ENCODE measurements around the gene PNPT1. TPM values are rescaled to one million over a fixed set of nuclear protein-coding genes. Genes with fewer than 3 reads are reported as not detected.
"Not testable (repeated sequence)": the region's sequence is repeated elsewhere in the genome, so short reads cannot be mapped to it uniquely, and the experiment has no call there.

Gene PNPT1
- total and polyA plus RNA-seq, 10 of the 15 experiments (the other 5 are each of a cell fraction or from before 2014, with no cell fraction given) = 34.2 to 67.7 (median 43.3) TPM

GRCh38 chr2:55707751-55708150 is 14.1 kb upstream of the PNPT1 start:
- H3K79me2 ChIP-seq (ENCODE audit: control insufficient read depth, insufficient read depth, low read length) = no peaks in the 10 kb centered on the region
- CTCF ChIA-PET = no interaction called here
- TF ChIP-seq ZNF592 (IDR thresholded peaks at IDR 0.05) = no peak
- TF ChIP-seq RAD51 (IDR thresholded peaks at IDR 0.05) = no peak
- TF ChIP-seq NKRF (conservative IDR thresholded peaks at IDR 0.05) = no peak
- TF ChIP-seq FOXK2 (IDR thresholded peaks at IDR 0.05) = no peak

GRCh38 chr2:55706258-55706657 is 12.6 kb upstream of the PNPT1 start:
- H3K4me3 ChIP-seq; SMC1A ChIA-PET (ENCODE audit: uncharacterized antibody, unreplicated experiment); H3K4me2 ChIP-seq (ENCODE audit: control insufficient read depth, insufficient read depth); H3K9me3 ChIP-seq (replicated peaks; ENCODE audit: control insufficient read depth, insufficient read depth, low read length); H4K20me1 ChIP-seq (ENCODE audit: control insufficient read depth, insufficient read depth); FAIRE-seq; RAD21 ChIA-PET (ENCODE audit: unreplicated experiment); H3K79me2 ChIP-seq (ENCODE audit: control insufficient read depth, insufficient read depth, low read length); BruUV-seq (replicated peaks); H3K4me1 ChIP-seq (ENCODE audit: control insufficient read depth, insufficient read depth, low read length); DNase-seq (ENCODE audit: low read depth, low spot score); intact Hi-C loops (cut with micrococcal nuclease; ENCODE audit: unreplicated experiment); H2AFZ ChIP-seq (ENCODE audit: control insufficient read depth, low read depth, low read length); CTCF ChIA-PET; ATAC-seq; POLR2A ChIA-PET; H3K36me3 ChIP-seq (ENCODE audit: control insufficient read depth in 2 of 2, insufficient read depth in 2 of 2, low read length in 1 of 2); H3K9ac ChIP-seq (ENCODE audit: control insufficient read depth, insufficient read depth, low read length); H3K27ac ChIP-seq (ENCODE audit: control insufficient read depth, insufficient read depth); H3K27me3 ChIP-seq (replicated peaks in 1 of 2; ENCODE audit: control insufficient read depth in 2 of 2, insufficient read depth in 2 of 2, low read length in 1 of 2): not testable (repeated sequence)
- WGBS (ENCODE audit: insufficient coverage, insufficient replicate concordance, low lambda C conversion rate, missing lambda C conversion rate) = 10% methylated on average over 2 of the region's 4 CpGs
- in situ Hi-C loops (cut with MboI) = loop anchor here (25.0 kb wide), 1 partner anchor 1806 kb away; no protein-coding TSS in a partner anchor

More at GRCh38 chr2:55707751-55708150, 14.1 kb upstream of the PNPT1 start:
- Histone ChIP-seq H3K4me2 (ENCODE audit: control insufficient read depth, insufficient read depth) (no peak overlapping the region), H3K27ac (ENCODE audit: control insufficient read depth, insufficient read depth) (no peak overlapping the region), H3K4me3 (no peak overlapping the region), H3K9me3 (replicated peaks; ENCODE audit: control insufficient read depth, insufficient read depth, low read length) (no peaks in the 10 kb centered on the region), H4K20me1 (ENCODE audit: control insufficient read depth, insufficient read depth) (no peaks in the 10 kb centered on the region), H2AFZ (ENCODE audit: control insufficient read depth, low read depth, low read length) (no peak overlapping the region), H3K9ac (ENCODE audit: control insufficient read depth, insufficient read depth, low read length) (no peak overlapping the region), H3K4me1 (ENCODE audit: control insufficient read depth, insufficient read depth, low read length) (no peaks in the 10 kb centered on the region), H3K36me3 (ENCODE audit: control insufficient read depth in 2 of 2, insufficient read depth in 2 of 2, low read length in 1 of 2) (no peaks in the 10 kb centered on the region), H3K27me3 (replicated peaks in 1 of 2; ENCODE audit: control insufficient read depth in 2 of 2, insufficient read depth in 2 of 2, low read length in 1 of 2) (no peaks in the 10 kb centered on the region)
- no peak for FAIRE-seq
- no peak for ATAC-seq
- SMC1A ChIA-PET (ENCODE audit: uncharacterized antibody, unreplicated experiment) = no interaction called here
- no TSS peak for BruUV-seq (replicated peaks)
- in situ Hi-C loops (cut with MboI) (loop anchor here (25.0 kb wide), 1 partner anchor 1805 kb away; no protein-coding TSS in a partner anchor), intact Hi-C loops (cut with micrococcal nuclease; ENCODE audit: unreplicated experiment) (no loop called here)
- RAD21 ChIA-PET (ENCODE audit: unreplicated experiment) = no interaction called here
- POLR2A ChIA-PET = no interaction called here
- DNase-seq (ENCODE audit: low read depth, low spot score) = no peak
- 0% methylated on average over 1 of the region's 1 CpG for WGBS (ENCODE audit: insufficient coverage, insufficient replicate concordance, low lambda C conversion rate, missing lambda C conversion rate)
